ENCODE results near the gene GCN1. TPM values are rescaled to one million over a fixed set of nuclear protein-coding genes. Genes with fewer than 3 reads are reported as not detected.
A peak's percentile ranks its signal among the peaks of the same experiment; 100 is the strongest.

The GCN1 gene
- total and polyA plus RNA-seq, 10 of the 15 experiments (the other 5 are each of a cell fraction or from before 2014, with no cell fraction given), result 10.8 to 150 (median 58.3) TPM

GRCh38 chr12:120181991-120182631 is 12.4 kb downstream of the GCN1 start:
- peaks cover 10% of the 10 kb centered on the region; the same call in 1 of the 2 replicates for H3K4me1 ChIP-seq (ENCODE audit: control insufficient read depth, insufficient read depth, low read length)
- peaks cover 9% of the 10 kb centered on the region for H3K79me2 ChIP-seq (ENCODE audit: control insufficient read depth, insufficient read depth, low read length)
- TF ChIP-seq NR2C1 (IDR thresholded peaks at IDR 0.05) (no peak), IKZF1 (conservative IDR thresholded peaks at IDR 0.05) (0 out of 2 replicates have a peak, but pooled peaks have one; percentile 10), ZNF384 (IDR thresholded peaks at IDR 0.05; ENCODE audit: borderline replicate concordance, low read depth, low read length) (no peak), CTCF (IDR thresholded peaks at IDR 0.05 in 2 of 3, conservative IDR thresholded peaks at IDR 0.05 in 1 of 3; ENCODE audit: control insufficient read depth in 2 of 3, extremely low read depth in 1 of 3, insufficient read depth in 1 of 3, low read depth in 3 of 3, low read length in 3 of 3) (0 out of 6 replicates have a peak, but pooled peaks of 1 of the 3 experiments have one; percentile 3), SPI1 (IDR thresholded peaks at IDR 0.05; ENCODE audit: borderline replicate concordance, insufficient read depth, low read depth, low read length) (peak; percentile 55; the same call in 1 of the 2 replicates)
- FAIRE-seq (no peak), DNase-seq (ENCODE audit: low read depth, low spot score) (no peak), ATAC-seq (peak; percentile 64)
- peak overlapping the region; percentile 14 for H3K27ac ChIP-seq (ENCODE audit: control insufficient read depth, insufficient read depth)
- H3K9me3 ChIP-seq (replicated peaks; ENCODE audit: control insufficient read depth, insufficient read depth, low read length), result no peaks in the 10 kb centered on the region
- H3K9ac ChIP-seq (ENCODE audit: control insufficient read depth, insufficient read depth, low read length), result no peak overlapping the region
- no peaks in the 10 kb centered on the region for H3K27me3 ChIP-seq (replicated peaks in 1 of 2; ENCODE audit: control insufficient read depth in 2 of 2, insufficient read depth in 2 of 2, low read length in 1 of 2)
- ChIA-PET CTCF (interaction anchor here (0.6 to 1.2 kb wide), 2 partner anchors 15 to 173 kb away, joined by 3 to 5 read pairs; no protein-coding TSS in a partner anchor), POLR2A (no interaction called here), SMC1A (ENCODE audit: uncharacterized antibody, unreplicated experiment) (interaction anchor here (0.6 to 1.4 kb wide), 2 partner anchors 19 to 49 kb away, joined by 3 to 4 read pairs; partner anchors contain the start of gene RPLP0), RAD21 (ENCODE audit: unreplicated experiment) (interaction anchor here (0.6 kb wide), 1 partner anchor 20 kb away, joined by 3 read pairs; no protein-coding TSS in a partner anchor)
- H4K20me1 ChIP-seq (ENCODE audit: control insufficient read depth, insufficient read depth), result no peaks in the 10 kb centered on the region
- intact Hi-C loops (cut with micrococcal nuclease; ENCODE audit: unreplicated experiment), result no loop called here
- no peak overlapping the region for H3K4me3 ChIP-seq
- WGBS (ENCODE audit: insufficient coverage, insufficient replicate concordance, low lambda C conversion rate, missing lambda C conversion rate), result 96% methylated on average over 8 of the region's 8 CpGs
- H2AFZ ChIP-seq (ENCODE audit: control insufficient read depth, low read depth, low read length), result no peak overlapping the region
- peaks cover 42 to 54% of the 10 kb centered on the region in 2 experiments for H3K36me3 ChIP-seq (ENCODE audit: control insufficient read depth in 2 of 2, insufficient read depth in 2 of 2, low read length in 1 of 2)
- BruUV-seq (replicated peaks), result TSS peak; percentile 26
- H3K4me2 ChIP-seq (ENCODE audit: control insufficient read depth, insufficient read depth), result no peak overlapping the region
- in situ Hi-C loops (cut with MboI), result no loop called here
